Fibroblast of villous mesenchyme (primary cell): Measurements from ENCODE around the gene CCL4. TPM values are rescaled to one million over a fixed set of nuclear protein-coding genes. Genes with fewer than 3 reads are reported as not detected.
"Not testable (repeated sequence)": the region's sequence is repeated elsewhere in the genome, so short reads cannot be mapped to it uniquely, and the experiment has no call there.

Experiments
- DNase-seq: peaks from one replicate; pipeline ENCODE4 v3.0.0-alpha.2; 2010; ENCODE audit warnings: low read depth
- H3K4me3 ChIP-seq: 2 replicates; pipeline ENCODE4 v1.5.1; 2011; ENCODE audit warnings: low read depth, mild to moderate bottlenecking, low read length
- CTCF ChIP-seq: IDR thresholded peaks from 2 replicates; pipeline ENCODE4 v1.5.1; 2012; ENCODE audit warnings: low read depth, mild to moderate bottlenecking, low read length; ENCODE audit not compliant: insufficient read depth
- total RNA-seq: library from RNA; depleted of rRNA; stranded (reverse); fragments of >200 nt; gene quantifications from 2 replicates; pipeline ENCODE4 v1.2.3, GENCODE V29; 2012

CCL4 gene
- total RNA-seq: not detected in 2 replicates

GRCh38 chr17:36103401-36103975, at the start of gene CCL4:
Gene CCL4, plus strand, starts transcription at chr17:36103827. Its CDS starts 79 bp downstream, at chr17:36103906.
- not testable (repeated sequence) for DNase-seq, H3K4me3 ChIP-seq

- H3K4me3 ChIP-seq: no peak overlapping the region
- no peak for TF ChIP-seq CTCF
- DNase-seq: no peak
These were observed 48.5 kb upstream of the CCL4 start for GRCh38 chr17:36055171-36055570.

- TF ChIP-seq CTCF: no peak
- no peak overlapping the region for H3K4me3 ChIP-seq
These were observed 47.6 kb upstream of the CCL4 start for GRCh38 chr17:36055921-36056520.

GRCh38 chr17:36057911-36058310, 45.7 kb upstream of the CCL4 start:
- TF ChIP-seq CTCF: no peak
- DNase-seq: no peak

More at GRCh38 chr17:36055921-36056520, 47.6 kb upstream of the CCL4 start:
- no peak for DNase-seq

GRCh38 chr17:36059406-36059805, 44.2 kb upstream of the CCL4 start:
- TF ChIP-seq CTCF: no peak
- DNase-seq: no peak
- H3K4me3 ChIP-seq: no peak overlapping the region

More at GRCh38 chr17:36057911-36058310, 45.7 kb upstream of the CCL4 start:
- H3K4me3 ChIP-seq: no peak overlapping the region

GRCh38 chr17:36060816-36061215, 42.8 kb upstream of the CCL4 start:
- H3K4me3 ChIP-seq: no peak overlapping the region
- no peak for TF ChIP-seq CTCF
- DNase-seq: no peak

- no peak within 1 kb of the TSS for H3K4me3 ChIP-seq
- TF ChIP-seq CTCF: no peak
- no peak for DNase-seq
These were observed 39.7 kb upstream of the CCL4 start, which contains the start of gene CCL18 for GRCh38 chr17:36063786-36064541. Gene CCL18, plus strand, starts transcription at chr17:36064272. Its CDS starts 71 bp downstream, at chr17:36064343.
